Activated CD8-positive, alpha-beta T cell treated with anti-CD3 and anti-CD28 coated beads for 36 hours (primary cell): ENCODE data around the gene RIN1. TPM values are rescaled to one million over a fixed set of nuclear protein-coding genes. Genes with fewer than 3 reads are reported as not detected.
"Not testable (repeated sequence)": the region's sequence is repeated elsewhere in the genome, so short reads cannot be mapped to it uniquely, and the experiment has no call there.

Experiments
- ATAC-seq: fragments of 200-7000 bp; cut with Tn5 transposase; one replicate; pipeline ENCODE4 v1.10.0; 2021; ENCODE audit warnings: mild to moderate bottlenecking, moderate library complexity
- CTCF ChIA-PET: fragments of 350-600 bp; sonication (Branson Sonifier 250); formaldehyde crosslinking; loops from one replicate; lab custom pipeline; 2021; ENCODE audit warnings: antibody characterized with exemption; lab: Charles Lee
- POLR2A ChIA-PET: fragments of 350-600 bp; sonication (Branson Sonifier 250); formaldehyde crosslinking; loops from one replicate; lab custom pipeline; 2021; ENCODE audit warnings: antibody characterized with exemption; lab: Charles Lee
- DNase-seq: peaks from one replicate; pipeline ENCODE4 v3.0.0-alpha.2; 2020
- H3K27ac Mint-ChIP-seq: one replicate; pipeline ENCODE4 v1.8.0; 2021; ENCODE audit warnings: mild to moderate bottlenecking, mixed read lengths
- H3K27me3 Mint-ChIP-seq: one replicate; pipeline ENCODE4 v1.8.0; 2021; ENCODE audit warnings: mixed read lengths
- H3K36me3 Mint-ChIP-seq: one replicate; pipeline ENCODE4 v1.8.0; 2021; ENCODE audit warnings: low read depth, mixed read lengths
- H3K4me1 Mint-ChIP-seq: one replicate; pipeline ENCODE4 v1.8.0; 2021; ENCODE audit warnings: low read depth, mixed read lengths
- H3K4me3 Mint-ChIP-seq: one replicate; pipeline ENCODE4 v1.8.0; 2021; ENCODE audit warnings: mild to moderate bottlenecking, moderate library complexity, mixed read lengths
- H3K9me3 Mint-ChIP-seq: one replicate; pipeline ENCODE4 v1.8.0; 2021; ENCODE audit warnings: mixed read lengths
- CTCF ChIP-seq: fragments of 200-600 bp; IDR thresholded peaks from one replicate; pipeline ENCODE4 v1.8.0; 2022; ENCODE audit warnings: antibody characterized with exemption, mild to moderate bottlenecking
- intact Hi-C: fragments of 100-400 bp; cut with micrococcal nuclease; formaldehyde crosslinking; loops from one replicate; pipeline ENCODE4 v1.10.0; 2022
- total RNA-seq, 2 experiments: library from RNA; stranded (reverse); gene quantifications; one replicate each; pipeline ENCODE4 v1.2.3, GENCODE V29; 2021

The RIN1 gene
- total RNA-seq, 2 experiments from 2014 or later: 1.1 to 1.6 TPM

GRCh38 chr11:66359662-66360087 is 23.4 kb upstream of the RIN1 start:
- Mint-ChIP-seq H3K4me1 (no peaks in the 10 kb centered on the region), H3K4me3 (no peak overlapping the region), H3K27ac (no peak overlapping the region), H3K36me3 (peaks cover 5% of the 10 kb centered on the region), H3K9me3 (no peaks in the 10 kb centered on the region), H3K27me3 (no peaks in the 10 kb centered on the region)
- no peak for ATAC-seq
- POLR2A ChIA-PET: no interaction called here
- CTCF ChIA-PET: no interaction called here
- intact Hi-C loops: no loop called here
- no peak for DNase-seq
- TF ChIP-seq CTCF: no peak

- H3K36me3 Mint-ChIP-seq, H3K9me3 Mint-ChIP-seq, H3K27ac Mint-ChIP-seq, DNase-seq, H3K4me3 Mint-ChIP-seq, intact Hi-C loops, ATAC-seq, H3K27me3 Mint-ChIP-seq: not testable (repeated sequence)
- ChIA-PET CTCF (interaction anchor here (0.6 to 2.7 kb wide), 4 partner anchors 13 to 464 kb away, joined by 3 to 18 read pairs (median 4); no protein-coding TSS in a partner anchor), POLR2A (interaction anchor here (0.6 to 2.8 kb wide), 4 partner anchors 10 to 16 kb away, joined by 3 to 9 read pairs (median 5); no protein-coding TSS in a partner anchor)
- H3K4me1 Mint-ChIP-seq: peaks cover 20% of the 10 kb centered on the region
Measured at GRCh38 chr11:66350560-66351235, 14.5 kb upstream of the RIN1 start.

GRCh38 chr11:66349084-66349386 is 12.8 kb upstream of the RIN1 start:
- no peak for DNase-seq
- no peak for ATAC-seq
- Mint-ChIP-seq H3K4me1 (peaks cover 31% of the 10 kb centered on the region), H3K27ac (no peak overlapping the region), H3K36me3 (peaks cover 2% of the 10 kb centered on the region), H3K27me3 (peaks cover 2% of the 10 kb centered on the region), H3K9me3 (no peaks in the 10 kb centered on the region), H3K4me3 (peak overlapping the region; percentile 24)
- intact Hi-C loops: loop anchor here (5.0 kb wide), 1 partner anchor 37 kb away; no protein-coding TSS in a partner anchor
- no peak for TF ChIP-seq CTCF
- ChIA-PET POLR2A (interaction anchor here (1.1 to 2.8 kb wide), 2 partner anchors 14 to 22 kb away, joined by 3 to 9 read pairs; no protein-coding TSS in a partner anchor), CTCF (interaction anchor here (1.1 to 5.5 kb wide), 3 partner anchors 15 to 36 kb away, joined by 3 to 44 read pairs (median 18); partner anchors contain the start of gene CD248)

GRCh38 chr11:66347425-66348276 is 11.4 kb upstream of the RIN1 start, which contains the start of gene B4GAT1:
Gene B4GAT1, minus strand, starts transcription at chr11:66347629. Its CDS starts 84 bp downstream, at chr11:66347545.
- peaks cover 2% of the 10 kb centered on the region for H3K27me3 Mint-ChIP-seq
- DNase-seq (peak; percentile 95), ATAC-seq (peak; percentile 68)
- peak within 1 kb of the TSS; percentile 95 for H3K4me3 Mint-ChIP-seq
- POLR2A ChIA-PET: interaction anchor here (0.7 to 2.7 kb wide), 12 partner anchors 10 to 91 kb away, joined by 3 to 11 read pairs (median 3); partner anchors contain the start of genes CD248, MRPL11, RIN1 and SLC29A2
- intact Hi-C loops: loop anchor here (5.0 kb wide), 1 partner anchor 35 kb away; no protein-coding TSS in a partner anchor
- peaks cover 6% of the 10 kb centered on the region for H3K36me3 Mint-ChIP-seq
- no peaks in the 10 kb centered on the region for H3K9me3 Mint-ChIP-seq
- H3K27ac Mint-ChIP-seq: peak within 1 kb of the TSS; percentile 90
- peaks cover 45% of the 10 kb centered on the region for H3K4me1 Mint-ChIP-seq
- no peak for TF ChIP-seq CTCF
- CTCF ChIA-PET: interaction anchor here (0.7 to 5.5 kb wide), 8 partner anchors 12 to 65 kb away, joined by 3 to 44 read pairs (median 6); partner anchors contain the start of gene CD248
